Measurements from ENCODE around the gene INKA2.

GRCh38 chr1:111735321-111735720, 3.9 kb downstream of the INKA2 start:
- TF ChIP-seq CTCF (IDR thresholded peaks at IDR 0.05) (no peak), POLR2A (IDR thresholded peaks at IDR 0.05) (no peak)
